HG03103 (cell line): Measurements from ENCODE around the gene NCR3LG1.

ENCODE experiments used
- ATAC-seq: cut with Tn5 transposase; IDR thresholded peaks from one replicate; pipeline ENCODE4 v1.9.1; 2021; ENCODE audit warnings: low read depth; ENCODE audit not compliant: unreplicated experiment

NCR3LG1 gene

DNA sequence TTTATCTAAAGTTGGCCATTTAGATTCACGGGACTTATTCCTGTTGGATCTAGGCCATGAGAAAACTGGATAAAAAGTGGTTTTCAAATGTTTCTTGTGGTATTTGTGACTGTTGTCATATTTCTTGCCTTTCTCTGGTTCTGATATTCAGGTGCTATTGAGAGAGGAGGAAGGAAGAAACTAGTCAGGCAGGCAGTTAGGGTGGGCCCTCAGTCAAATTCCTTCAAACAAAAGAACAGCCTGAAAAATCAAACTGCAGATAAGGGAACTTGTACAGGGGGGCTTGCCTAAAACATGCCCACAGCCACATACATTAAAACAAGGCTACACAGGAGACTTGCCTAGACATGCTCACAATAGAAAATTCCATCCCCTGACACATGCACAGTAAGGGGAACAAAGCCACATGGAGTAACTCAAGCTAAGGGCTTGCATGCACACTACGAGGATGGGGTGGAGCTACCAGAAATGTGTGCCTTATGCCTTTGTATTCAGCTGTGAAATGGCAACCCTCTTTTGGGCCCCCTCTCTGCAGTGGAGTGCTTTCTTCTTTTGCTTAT lies 18.2 kb downstream of the NCR3LG1 start:
- ATAC-seq = no peak

DNA sequence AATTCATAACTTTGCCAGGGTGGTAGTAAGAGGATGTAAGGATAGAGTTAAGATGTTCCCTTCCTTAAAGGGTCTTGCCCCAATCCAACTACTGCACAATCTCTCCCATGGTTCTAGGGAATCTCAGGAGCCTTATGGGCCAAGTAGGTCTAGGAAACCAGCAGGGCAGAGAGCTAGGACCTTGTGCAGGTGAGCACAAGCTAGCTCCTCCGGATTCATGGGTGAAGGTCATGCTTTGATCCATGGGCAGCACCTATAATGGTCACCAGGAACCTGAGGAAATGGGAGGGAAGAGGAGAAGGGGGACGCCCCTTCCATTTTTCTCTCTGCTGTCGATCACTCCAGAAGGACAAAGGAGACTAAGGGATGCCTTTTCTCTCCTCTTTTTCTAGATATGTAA lies 20.0 kb downstream of the NCR3LG1 start:
- ATAC-seq = no peak

DNA sequence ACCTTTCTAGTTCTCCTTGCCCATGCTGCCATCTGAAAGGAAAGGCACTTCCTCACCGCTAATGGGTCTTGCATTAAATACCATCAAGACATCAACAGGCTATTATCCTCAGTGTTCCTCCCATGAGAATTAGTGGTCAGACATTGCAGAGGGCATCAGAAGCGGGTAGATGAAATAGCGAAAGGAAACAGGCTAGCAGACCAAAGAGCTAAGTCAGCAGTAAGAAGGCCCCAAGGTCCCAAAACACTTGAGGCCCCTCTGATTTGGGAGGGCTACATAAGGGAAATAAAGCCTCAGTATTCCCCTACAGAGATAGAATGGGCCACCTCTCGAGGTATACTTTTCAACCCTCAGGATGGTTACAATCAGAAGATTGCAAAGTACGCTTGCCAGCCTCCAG lies 23.9 kb downstream of the NCR3LG1 start:
- no peak for ATAC-seq

DNA sequence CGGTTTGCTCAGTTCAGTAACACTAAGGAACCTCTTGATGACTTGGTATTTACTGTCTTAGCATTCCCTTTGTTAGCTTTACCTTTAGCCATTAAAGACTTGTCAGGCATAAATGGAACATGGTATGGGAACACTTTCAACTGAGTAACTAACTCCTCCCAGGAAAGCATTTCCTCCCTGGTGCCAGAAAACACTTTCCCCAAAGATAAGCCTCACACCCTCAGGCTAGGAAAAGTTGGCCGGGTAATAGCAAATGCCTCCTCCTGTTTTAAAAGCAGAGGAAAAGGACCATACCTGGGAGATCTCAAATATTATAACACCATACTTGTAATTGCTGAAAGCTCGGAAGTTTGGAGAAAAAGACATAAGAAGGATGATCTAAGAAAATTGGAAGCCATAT lies 24.9 kb downstream of the NCR3LG1 start:
- ATAC-seq = no peak

DNA sequence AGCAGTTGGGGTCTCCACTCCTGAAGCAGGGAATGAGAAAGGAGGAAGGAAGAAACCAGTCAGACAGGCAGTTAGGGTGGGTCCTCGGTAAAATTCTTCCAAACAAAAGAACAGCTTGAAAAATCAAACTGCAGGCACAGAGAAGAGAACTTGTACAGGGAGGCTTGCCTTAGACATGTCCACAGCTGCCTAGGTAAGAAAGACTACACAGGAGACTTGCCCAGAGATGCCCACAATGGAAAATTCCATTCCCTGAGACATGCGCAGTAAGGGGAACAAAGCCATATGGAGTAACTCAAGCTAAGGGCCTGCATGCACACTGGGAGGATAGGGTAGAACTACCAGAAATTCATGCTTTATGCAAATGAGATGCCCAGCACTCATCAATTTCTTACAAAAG lies 27.1 kb downstream of the NCR3LG1 start:
- ATAC-seq = no peak

DNA sequence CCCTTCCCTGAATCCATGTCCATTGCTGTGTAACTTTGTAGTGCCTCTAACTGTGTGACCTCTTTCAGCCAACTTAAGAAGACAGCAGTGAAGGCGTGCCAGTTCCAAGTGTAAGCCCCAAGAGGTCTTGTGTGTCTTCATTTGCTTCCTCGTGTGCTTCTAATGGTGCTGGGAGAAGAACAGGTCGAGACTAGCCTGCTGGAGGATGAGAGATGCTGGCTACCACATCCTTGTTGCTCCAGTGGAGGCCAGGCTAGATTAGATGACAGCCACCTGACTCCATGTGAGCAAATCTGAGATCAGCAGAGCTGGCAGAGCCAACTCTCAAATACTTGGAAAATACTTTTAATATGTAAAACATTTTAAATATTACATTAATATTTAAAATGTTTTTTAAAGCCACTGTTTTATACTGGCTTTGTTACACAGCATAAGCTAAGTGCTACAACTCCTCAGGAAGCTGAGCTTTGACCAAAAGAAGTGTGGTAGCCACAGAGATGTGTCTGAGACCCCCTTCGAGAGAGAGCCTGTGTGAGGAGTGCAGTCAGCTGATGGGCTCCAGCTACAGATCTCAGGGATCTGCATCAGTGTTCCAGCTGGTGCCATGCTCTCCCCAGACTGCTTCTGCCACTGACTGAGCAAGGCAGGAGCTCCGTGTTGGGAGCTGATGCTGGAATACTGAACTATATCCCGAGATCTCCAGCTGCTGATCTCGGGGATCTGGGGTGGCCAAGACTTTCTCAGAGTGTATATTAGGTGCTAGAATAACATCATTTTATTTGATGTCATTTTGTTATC lies 28.0 kb downstream of the NCR3LG1 start:
- no peak for ATAC-seq

DNA sequence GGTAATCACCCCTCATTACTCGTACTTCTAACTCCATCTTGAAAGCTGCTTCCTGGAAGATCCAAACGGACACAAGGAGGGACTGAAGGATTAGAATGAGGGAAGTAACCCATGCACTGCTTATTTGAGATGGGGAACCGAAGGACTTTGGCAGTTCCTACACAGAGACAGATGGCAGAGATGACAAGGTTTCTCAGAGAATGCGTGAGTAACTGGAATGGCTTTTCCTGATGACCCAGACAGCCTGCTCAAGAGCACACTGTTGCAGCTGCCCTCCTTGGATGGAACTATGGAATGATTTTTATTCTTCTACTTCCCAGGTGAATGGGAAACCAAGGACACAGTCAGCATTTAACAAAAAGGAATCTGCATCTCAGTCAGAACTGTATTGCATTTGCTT lies 29.6 kb downstream of the NCR3LG1 start:
- no peak for ATAC-seq

DNA sequence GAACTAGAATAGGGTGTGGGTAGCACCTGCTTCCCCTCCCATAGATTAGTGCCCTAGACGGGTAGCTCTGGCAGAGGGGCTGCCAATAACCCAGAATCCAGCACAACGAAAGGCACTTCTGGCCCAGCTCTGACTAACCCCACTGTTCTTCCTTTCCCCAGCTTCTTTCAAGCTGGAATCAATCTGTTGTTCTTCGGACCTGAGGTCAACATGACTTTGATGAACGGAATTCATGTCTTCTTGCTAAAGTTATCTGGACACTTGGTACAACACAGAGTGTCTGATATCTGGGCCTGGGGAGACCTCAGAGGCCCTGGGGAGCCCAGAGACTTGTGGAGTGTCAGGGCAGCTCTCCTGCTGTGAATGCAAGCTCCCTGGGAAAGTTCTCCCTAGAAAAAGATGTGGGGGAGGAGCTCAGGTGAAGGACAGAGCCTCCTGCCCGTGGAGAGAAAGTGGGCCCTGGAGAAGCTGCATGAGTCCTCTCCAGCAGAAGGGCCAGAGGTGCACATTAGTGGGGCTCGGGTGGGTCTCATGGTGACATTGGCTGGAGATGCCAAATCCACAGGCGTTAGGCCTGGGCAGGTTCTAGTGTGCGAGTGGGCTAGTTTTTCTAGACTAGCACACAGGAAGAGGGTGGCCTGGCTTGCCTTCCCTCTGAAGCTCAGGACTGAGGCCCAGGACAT lies 30.6 kb downstream of the NCR3LG1 start:
- ATAC-seq = no peak

DNA sequence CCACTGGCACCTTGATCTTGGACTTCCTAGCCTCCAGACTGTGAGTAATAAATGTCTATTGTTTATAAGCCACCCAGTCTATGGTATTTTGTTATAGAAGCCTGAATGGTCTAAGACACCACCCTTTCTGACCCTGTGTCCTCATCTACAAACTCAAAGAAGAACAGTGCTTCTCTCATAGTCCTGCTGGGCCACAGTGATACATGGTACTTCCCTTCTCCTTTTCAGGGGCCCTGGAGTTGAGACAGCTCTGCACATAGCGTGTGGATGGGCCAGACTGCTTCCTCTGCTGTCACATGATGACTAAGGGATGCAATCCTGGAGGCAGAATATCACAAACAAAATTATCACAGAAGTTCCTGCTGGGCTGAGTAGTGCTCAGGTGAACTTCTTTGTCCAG lies 31.9 kb downstream of the NCR3LG1 start:
- no peak for ATAC-seq

DNA sequence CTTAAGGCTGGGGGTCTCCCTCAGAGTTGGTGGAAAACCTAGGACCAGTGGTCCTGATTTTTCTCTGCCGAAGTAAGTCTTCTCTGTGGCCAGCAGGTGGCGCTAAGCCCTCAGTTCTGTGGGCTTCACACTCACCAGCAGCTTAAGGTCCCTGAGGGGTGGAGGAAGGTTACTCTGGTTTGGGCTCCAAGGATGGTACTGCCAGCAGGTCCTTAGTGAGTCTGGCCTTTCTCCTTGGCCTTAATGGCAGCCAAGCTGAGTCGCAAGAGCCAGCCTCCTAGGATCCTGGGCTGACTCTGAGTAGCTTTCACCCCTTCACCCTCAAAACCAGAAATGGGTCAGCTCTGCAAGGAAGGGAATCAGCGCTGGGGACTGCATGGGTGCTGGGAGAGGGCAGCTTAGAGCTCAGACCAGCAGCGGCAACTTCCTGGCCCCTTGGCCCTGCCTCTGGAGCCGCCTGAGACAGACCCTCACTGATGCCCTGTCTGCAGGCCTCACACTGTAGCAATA lies 32.5 kb downstream of the NCR3LG1 start:
- peak; percentile 44 for ATAC-seq

DNA sequence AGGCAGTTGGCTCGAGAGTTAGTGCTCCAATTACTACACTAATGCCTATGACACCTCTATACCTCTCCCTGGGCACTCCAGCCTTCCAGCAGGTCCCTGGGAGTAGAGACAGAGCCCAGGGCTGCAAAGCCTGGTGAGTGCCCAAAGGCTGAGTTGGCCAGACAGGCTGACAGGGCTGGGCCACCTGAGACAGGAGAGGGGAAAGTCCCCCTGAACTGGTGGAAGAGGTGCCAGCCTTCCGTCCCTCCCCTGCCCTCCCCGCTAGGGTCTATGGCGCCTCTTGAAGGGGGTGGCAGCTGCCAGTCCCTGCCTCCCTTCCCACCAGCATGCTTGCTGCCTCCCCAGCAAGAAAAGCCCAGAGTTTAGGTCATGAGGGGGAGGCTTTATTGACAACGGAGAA lies 33.9 kb downstream of the NCR3LG1 start:
- ATAC-seq = no peak

DNA sequence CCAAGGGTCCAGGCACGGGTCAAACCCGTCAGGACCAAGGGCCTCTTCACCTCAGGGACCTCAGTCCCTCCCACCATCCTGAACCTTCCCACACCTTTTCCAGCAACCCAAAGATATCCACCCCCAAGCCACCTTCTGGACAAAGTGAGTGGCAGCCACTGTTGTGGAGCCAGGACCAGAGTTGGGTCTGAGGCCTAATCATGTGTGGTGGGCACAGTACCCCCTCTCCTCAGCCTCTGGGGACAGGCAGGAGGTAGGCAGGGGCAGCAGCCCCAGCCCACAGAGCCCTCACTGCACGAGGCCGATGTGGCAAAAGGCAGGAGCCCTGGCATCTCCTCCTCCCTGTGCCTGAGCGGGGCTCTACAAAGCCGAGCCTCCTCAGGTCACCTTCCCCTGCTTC lies 34.3 kb downstream of the NCR3LG1 start:
- no peak for ATAC-seq

DNA sequence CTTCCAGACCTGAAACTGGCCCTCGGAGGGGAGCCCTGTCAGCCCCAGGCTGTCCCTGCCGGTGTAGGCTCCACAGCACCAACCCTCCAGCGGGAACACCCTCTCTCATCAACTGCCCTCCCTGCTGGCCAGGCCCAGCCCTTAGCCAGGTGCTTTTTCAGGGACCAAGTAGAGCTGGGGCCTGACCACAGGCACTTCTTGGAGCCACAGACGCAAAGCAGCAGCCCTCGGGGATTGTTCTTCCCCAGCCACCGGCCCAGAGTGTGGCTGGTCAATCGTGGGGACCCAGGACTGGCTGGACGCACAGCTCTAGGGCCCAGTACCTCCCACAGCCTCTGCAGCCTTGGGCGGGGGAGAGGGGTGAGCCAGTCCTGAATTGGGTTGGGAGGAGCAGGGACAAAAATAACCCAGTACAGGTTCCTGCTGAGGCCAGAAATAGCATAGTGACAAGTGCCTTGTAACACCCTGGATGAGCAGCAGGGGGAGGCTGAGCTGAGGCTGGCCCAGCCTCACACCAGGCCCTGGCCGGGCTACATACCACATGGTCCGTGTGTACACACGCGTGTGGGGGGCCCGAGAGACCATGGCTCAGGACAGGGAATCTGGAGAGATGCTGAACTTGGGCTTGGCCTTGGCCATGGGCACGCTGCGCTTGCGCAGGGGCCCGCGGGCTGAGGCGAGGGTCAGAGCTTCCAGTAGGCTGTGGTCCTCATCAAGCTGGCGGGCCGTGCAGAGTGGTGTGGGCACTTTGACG lies 34.9 kb downstream of the NCR3LG1 start:
- peak; percentile 50 for ATAC-seq

DNA sequence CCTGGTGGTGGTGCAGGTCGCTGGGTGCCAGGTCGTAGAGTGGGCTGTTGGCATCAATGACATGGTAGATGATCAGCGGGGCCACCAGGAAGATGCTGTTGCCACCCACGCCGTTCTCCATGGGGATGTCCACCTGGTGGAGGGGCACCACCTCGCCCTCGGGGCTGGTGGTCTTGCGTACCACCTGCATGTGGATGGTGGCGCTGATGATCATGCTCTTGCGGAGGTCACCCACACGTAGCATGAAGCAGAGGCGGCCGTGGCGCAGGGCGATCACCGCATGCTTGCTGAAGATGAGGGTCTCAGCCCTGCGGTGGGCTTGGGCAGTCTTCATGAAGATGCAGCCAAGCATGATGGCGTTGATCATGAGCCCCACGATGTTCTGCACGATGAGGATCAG lies 35.7 kb downstream of the NCR3LG1 start:
- no peak for ATAC-seq

DNA sequence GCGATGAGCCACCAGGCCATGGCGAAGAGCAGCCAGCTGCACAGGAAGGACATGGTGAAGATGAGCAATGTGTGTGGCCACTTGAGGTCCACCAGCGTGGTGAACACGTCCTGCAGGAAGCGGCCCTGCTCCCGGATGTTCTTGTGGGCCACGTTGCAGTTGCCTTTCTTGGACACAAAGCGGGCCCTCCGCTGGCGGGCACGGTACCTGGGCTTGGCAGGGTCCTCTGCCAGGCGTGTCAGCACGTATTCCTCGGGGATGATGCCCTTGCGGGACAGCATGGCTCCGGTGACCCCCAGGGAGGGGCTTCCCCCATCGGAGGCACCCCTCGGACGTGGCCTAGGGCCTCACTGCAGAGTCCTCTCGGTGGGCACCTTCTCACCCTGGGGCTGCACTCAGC lies 36.2 kb downstream of the NCR3LG1 start:
- ATAC-seq = no peak

DNA sequence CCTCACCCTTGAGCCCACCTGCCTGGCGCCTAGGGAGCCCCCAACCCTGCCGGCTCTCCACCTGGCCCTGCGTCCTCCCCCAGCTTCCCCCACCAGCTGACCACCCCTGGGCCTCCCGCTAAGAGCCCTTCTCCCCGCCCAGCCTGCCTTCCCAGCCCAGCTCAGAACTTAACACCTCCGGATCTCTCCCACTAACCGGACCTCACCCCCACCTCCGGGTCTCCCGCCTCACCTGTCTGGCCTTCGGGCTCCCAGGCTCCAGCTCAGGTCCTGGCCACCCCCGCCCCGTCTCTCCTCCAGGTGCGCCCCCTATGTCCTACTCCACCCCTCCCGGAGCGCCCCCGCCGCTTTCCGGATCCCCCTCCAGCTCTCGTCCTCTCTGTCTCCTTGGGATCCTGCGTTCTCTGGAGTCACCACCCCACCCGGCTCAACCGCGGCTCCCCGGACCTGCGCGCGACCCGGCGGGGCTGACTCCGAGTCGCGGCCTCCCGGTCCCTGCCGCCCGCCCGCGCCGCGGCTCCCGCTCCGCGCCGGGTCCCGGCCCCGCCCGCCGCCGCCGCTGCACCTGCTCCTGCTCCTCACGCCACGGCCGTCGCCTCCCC lies 37.1 kb downstream of the NCR3LG1 start, which contains the start of gene KCNJ11:
Gene KCNJ11, minus strand, starts transcription at position 51 of the 602 bp plus-strand sequence. CDS start 568 bp downstream, outside the sequence.
- ATAC-seq = peak; percentile 35

DNA sequence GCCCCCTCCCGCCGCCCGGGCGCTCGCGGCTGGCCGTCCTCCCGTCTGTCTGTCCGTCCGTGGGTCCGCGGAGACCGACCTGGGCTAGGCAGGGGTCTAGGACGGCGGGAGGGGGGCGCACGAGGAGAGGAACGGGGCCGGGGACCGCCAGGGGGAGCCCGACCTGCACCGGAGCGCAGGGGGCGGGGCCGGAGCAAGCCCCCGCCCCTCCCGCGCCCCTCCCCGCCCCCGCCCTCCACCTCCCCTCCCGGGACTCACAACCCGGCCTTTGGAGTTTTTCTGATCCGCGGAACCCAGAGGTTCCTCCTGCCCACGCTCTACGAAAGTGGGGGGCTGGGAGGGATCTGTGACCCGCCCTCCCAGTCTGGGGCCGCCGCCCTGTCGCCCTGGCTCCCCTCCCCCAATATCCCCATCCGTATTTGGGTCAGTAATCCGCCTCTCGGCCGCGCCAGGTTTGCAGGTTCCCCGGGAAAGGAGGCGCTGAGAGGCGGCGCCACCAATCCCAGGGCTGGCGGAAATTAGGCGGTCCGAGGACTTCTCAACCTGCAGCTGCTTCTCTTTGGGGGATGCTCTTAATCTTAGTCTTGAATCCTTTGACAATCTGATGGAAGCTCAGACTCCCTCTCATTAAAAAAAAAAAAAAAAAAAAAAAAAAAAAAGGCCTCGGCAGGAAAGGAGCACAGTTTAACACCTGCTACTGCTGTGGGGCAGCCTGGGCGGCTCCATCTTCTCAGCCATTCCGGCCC lies 37.8 kb downstream of the NCR3LG1 start:
- ATAC-seq = peak; percentile 64

DNA sequence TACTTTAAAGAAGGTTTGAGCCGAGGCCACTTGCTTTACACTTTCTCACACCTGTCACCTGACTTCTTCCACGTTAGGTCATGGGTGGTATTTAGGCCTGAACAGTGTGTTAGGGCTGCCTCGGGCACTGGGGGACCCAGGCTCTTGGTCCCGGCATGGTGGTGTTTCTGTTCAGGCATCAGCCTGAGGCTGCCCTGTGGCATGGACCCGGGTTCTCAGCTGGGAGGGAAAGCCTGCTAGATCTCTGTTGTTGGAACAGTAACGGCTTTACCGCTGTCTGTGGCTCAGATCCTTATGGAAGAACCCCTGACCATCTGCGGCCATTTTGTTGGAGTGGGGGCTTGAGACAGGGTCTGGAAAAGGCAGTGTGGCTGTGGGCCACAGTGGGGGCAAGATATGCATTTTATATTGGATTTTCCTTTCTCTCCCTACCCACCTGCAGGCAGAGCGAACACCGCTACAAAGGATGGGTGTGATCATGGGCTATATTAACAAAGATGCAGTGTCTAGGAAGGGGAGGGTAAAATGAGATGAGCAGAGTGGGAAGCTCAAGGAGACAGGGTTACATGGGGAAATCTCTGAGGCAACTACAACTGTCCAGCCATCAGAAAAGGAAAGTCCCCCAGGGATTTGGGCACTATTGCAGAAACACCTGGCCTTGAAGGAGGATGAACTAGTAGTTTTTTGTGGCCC lies 38.5 kb downstream of the NCR3LG1 start:
- no peak for ATAC-seq
